LNCAP (cell line): ENCODE measurements around the gene ZSCAN1.
A peak's percentile ranks its signal among the peaks of the same experiment; 100 is the strongest.

ENCODE experiments used
- TF ChIP-seq, protein P1 (sequence below): fragments of 450-650 bp; IDR thresholded peaks from 2 replicates; pipeline ENCODE4 v1.5.1; 2017; ENCODE audit warnings: mild to moderate bottlenecking

The ZSCAN1 gene

DNA sequence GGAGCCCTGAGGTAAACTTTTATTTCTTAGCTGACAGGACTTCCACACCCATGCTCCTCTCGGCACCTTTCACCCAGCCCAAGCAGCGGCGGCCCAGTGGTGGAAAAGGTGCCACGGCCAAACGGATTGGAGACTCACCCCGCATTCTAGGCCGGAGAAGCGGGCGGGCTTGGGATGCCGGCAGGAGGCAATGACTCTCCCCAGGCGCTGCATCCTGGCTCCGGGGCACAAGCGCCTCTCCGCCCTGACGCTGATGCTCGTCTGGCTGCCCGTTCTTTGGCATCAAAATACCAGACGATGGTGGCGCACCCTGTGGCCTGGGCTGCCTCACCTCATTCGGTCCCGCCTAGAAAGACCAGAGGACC is 24.5 kb upstream of the ZSCAN1 start:
- TF ChIP-seq, protein P1, sequence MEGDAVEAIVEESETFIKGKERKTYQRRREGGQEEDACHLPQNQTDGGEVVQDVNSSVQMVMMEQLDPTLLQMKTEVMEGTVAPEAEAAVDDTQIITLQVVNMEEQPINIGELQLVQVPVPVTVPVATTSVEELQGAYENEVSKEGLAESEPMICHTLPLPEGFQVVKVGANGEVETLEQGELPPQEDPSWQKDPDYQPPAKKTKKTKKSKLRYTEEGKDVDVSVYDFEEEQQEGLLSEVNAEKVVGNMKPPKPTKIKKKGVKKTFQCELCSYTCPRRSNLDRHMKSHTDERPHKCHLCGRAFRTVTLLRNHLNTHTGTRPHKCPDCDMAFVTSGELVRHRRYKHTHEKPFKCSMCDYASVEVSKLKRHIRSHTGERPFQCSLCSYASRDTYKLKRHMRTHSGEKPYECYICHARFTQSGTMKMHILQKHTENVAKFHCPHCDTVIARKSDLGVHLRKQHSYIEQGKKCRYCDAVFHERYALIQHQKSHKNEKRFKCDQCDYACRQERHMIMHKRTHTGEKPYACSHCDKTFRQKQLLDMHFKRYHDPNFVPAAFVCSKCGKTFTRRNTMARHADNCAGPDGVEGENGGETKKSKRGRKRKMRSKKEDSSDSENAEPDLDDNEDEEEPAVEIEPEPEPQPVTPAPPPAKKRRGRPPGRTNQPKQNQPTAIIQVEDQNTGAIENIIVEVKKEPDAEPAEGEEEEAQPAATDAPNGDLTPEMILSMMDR = no peak

DNA sequence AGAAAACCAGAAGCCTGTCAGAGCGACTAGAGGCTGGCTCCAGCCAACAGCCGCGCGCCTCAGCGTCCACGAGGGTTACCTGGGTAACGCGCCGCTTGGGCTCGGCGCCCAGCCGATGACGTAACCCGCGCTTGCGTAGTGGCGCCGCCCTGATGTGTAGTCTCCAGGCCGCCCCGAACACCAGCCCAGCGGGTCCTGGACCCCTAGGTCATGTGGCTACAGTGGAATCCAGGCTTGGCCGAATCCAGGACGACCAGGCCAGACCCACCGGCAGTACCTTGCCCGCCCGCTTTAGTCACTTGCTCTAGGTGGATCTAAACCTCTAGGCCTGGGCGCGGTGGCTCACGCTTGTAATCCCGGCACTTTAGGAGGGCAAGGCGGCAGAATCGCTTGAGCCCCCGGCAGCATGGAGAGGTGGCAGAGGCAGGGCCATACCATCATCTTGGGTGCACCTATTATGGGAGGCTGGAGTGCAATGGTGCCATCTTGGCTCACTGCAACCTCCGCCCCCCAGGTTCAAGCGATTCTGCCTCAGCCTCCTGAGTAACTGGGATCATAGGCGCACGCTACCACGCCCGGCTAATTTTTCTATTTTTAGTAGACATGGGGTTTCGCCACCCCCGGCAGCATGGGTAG is 24.0 kb upstream of the ZSCAN1 start:
- TF ChIP-seq, protein P1 = no peak

DNA sequence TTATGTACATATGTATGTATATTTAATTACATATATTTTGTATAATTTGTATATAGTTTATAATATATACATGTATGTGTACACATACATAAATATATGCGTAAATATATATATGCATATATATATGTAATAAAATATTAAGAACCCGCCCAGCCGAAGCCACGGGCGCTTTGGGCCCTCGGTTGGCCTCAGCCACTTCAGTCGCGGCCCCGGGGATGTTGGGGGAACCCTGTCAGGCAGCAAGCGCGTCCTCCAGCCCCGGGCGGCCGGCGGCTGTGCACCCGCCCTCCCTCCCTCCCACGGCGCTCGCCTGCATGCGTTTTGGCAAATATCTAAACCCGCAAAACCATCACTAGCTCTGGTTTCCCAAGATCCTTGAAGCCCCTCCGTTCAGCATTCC is 23.3 kb upstream of the ZSCAN1 start:
- TF ChIP-seq, protein P1 = no peak

DNA sequence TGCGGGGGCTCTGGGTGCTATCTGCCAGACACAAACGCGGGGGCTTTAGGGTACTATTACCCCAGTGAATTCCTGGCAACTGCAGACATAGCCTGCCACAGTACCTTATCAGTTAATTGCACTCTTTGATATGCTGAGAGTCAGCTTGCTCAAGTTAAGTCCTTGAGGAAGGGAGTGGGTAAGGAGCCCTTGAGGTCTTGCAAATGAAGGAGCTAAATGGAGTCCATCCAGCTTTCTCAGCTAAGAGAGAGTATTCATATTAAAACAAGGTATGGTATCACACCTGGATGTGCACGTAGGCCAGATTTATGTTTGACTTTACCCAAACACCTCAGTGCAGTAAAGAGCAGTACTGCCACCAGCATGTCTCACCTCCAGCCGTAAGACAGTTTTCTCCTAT is 19.7 kb upstream of the ZSCAN1 start:
- TF ChIP-seq, protein P1 = no peak

DNA sequence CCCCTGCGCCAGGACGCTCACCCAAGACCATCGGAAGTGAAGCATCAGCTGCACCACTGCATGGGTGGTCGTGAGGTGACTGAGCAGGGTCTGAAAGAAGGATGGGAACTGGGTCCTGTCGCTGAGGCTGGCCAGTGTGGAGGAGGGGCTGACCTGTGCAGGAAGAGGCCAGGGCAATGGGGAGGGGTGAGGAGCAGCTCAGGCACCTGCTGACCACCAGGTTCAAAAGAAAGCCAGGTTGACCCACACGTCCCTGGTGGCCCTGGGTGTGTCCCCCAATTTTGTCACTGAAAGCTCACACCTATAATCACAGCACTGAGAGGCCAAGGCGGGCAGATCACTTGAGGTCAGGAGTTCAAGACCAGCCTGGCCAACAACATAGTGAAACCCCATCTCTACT is 13.7 kb upstream of the ZSCAN1 start:
- TF ChIP-seq, protein P1 = no peak

DNA sequence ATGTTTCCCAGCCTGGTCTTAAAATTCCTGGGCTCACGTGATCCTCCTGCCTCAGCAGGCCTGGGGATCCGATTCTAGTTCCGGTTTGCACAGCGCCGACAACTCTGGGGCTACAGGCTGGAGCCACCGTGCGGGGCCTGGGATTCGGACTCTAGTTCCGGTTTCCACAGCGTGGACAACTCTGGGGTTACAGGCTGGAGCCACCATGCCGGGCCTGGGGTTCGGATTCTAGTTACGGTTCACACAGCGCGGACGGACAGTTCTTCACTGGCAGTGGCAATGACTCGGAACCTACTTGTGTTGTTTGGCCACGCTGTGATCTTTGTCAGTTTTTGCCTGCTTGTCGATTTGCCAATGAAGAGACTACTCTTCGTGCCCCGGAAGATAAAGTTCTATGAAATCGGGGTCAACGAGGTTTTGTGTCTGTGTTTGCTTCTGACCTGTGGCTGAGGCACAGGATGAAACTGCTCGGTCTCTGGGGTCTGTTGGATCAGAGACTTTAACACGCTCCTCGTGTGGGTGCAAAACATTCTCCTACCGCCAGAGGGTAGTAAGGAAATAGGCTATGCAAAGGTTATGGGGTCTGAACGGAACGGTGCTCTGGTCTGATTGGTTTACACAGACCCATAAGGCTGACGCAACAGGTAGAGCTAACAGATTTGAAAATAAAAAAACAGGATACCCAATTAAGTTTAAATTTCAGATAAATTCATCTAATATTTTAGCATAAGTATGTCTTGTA is 12.1 kb upstream of the ZSCAN1 start:
- TF ChIP-seq, protein P1 = peak; percentile 20; the same call in 1 of the 2 replicates

DNA sequence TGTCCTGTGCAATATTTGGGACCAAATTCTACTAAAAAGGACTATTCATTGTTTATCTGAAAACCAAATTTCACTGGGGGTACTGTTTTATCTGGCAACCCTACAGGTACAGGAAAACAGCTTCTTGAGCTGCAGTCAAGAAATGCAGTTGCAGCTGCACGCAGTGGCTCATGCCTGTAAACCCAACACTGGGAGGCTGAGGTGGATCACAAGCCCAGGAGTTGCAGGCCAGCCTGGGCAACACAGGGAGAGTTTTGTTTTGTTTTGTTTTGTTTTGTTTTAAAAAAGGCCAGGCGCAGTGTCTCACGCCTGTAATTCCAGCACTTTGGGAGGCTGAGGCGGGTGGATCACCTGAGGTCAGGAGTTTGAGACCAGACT is 11.6 kb upstream of the ZSCAN1 start:
- TF ChIP-seq, protein P1 = no peak
